ENCODE results near the gene PKHD1.
"Not testable (repeated sequence)": the region's sequence is repeated elsewhere in the genome, so short reads cannot be mapped to it uniquely, and the experiment has no call there.

The PKHD1 gene

GRCh38 chr6:51934098-51934497 lies 153.3 kb downstream of the PKHD1 start:
- no peaks in the 10 kb centered on the region for H3K36me3 Mint-ChIP-seq
- H3K9me3 Mint-ChIP-seq, result no peaks in the 10 kb centered on the region
- no peak overlapping the region for H3K4me3 Mint-ChIP-seq
- no peak overlapping the region for H3K27ac Mint-ChIP-seq
- ATAC-seq (ENCODE audit: low read depth) (no peak), DNase-seq (ENCODE audit: low spot score in 2 of 2) (no peak)
- H3K27me3 Mint-ChIP-seq, result peaks cover 2% of the 10 kb centered on the region
- H3K4me1 Mint-ChIP-seq, result no peaks in the 10 kb centered on the region

GRCh38 chr6:51932956-51933355 lies 154.5 kb downstream of the PKHD1 start:
- no peaks in the 10 kb centered on the region for H3K9me3 Mint-ChIP-seq
- DNase-seq (ENCODE audit: low spot score in 2 of 2) (no peak), ATAC-seq (ENCODE audit: low read depth) (no peak)
- peaks cover under 1% of the 10 kb centered on the region for H3K4me1 Mint-ChIP-seq
- no peak overlapping the region for H3K27ac Mint-ChIP-seq
- H3K36me3 Mint-ChIP-seq, result no peaks in the 10 kb centered on the region
- peaks cover 2% of the 10 kb centered on the region for H3K27me3 Mint-ChIP-seq
- no peak overlapping the region for H3K4me3 Mint-ChIP-seq

GRCh38 chr6:51930602-51931001 lies 156.8 kb downstream of the PKHD1 start:
- Mint-ChIP-seq H3K4me1 (peaks cover 3% of the 10 kb centered on the region), H3K27ac (no peak overlapping the region), H3K4me3 (no peak overlapping the region), H3K36me3 (no peaks in the 10 kb centered on the region), H3K9me3 (no peaks in the 10 kb centered on the region), H3K27me3 (peaks cover 2% of the 10 kb centered on the region)
- ATAC-seq (ENCODE audit: low read depth) (no peak), DNase-seq (ENCODE audit: low spot score in 2 of 2) (no peak)

GRCh38 chr6:51929934-51930574 lies 157.4 kb downstream of the PKHD1 start:
- Mint-ChIP-seq H3K27ac (no peak overlapping the region), H3K36me3 (no peaks in the 10 kb centered on the region), H3K4me1 (peaks cover 3% of the 10 kb centered on the region), H3K4me3 (no peak overlapping the region), H3K27me3 (peaks cover 2% of the 10 kb centered on the region), H3K9me3 (no peaks in the 10 kb centered on the region)
- no peak for ATAC-seq (ENCODE audit: low read depth)
- DNase-seq (ENCODE audit: low spot score in 2 of 2), result no peak

GRCh38 chr6:51928320-51928719 lies 159.1 kb downstream of the PKHD1 start:
- Mint-ChIP-seq H3K36me3 (no peaks in the 10 kb centered on the region), H3K27ac (no peak overlapping the region), H3K27me3 (peaks cover 2% of the 10 kb centered on the region), H3K4me1 (peaks cover 3% of the 10 kb centered on the region), H3K4me3 (no peak overlapping the region), H3K9me3 (no peaks in the 10 kb centered on the region)
- ATAC-seq (ENCODE audit: low read depth), result no peak
- DNase-seq (ENCODE audit: low spot score in 2 of 2), result no peak

- no peak overlapping the region for H3K4me3 Mint-ChIP-seq
- DNase-seq (ENCODE audit: low spot score in 2 of 2), result no peak
- no peak for ATAC-seq (ENCODE audit: low read depth)
- peaks cover 3% of the 10 kb centered on the region for H3K4me1 Mint-ChIP-seq
- H3K36me3 Mint-ChIP-seq, result no peaks in the 10 kb centered on the region
- peaks cover 2% of the 10 kb centered on the region for H3K27me3 Mint-ChIP-seq
- no peak overlapping the region for H3K27ac Mint-ChIP-seq
- no peaks in the 10 kb centered on the region for H3K9me3 Mint-ChIP-seq
These were observed 160.0 kb downstream of the PKHD1 start for GRCh38 chr6:51927450-51927849.

- Mint-ChIP-seq H3K27ac (no peak overlapping the region), H3K4me1 (peaks cover 3% of the 10 kb centered on the region), H3K36me3 (no peaks in the 10 kb centered on the region), H3K9me3 (no peaks in the 10 kb centered on the region), H3K27me3 (no peaks in the 10 kb centered on the region), H3K4me3 (no peak overlapping the region)
- no peak for DNase-seq (ENCODE audit: low spot score in 2 of 2)
- ATAC-seq (ENCODE audit: low read depth), result no peak
These were observed 161.3 kb downstream of the PKHD1 start for GRCh38 chr6:51926125-51926524.

GRCh38 chr6:51922479-51922878 lies 164.9 kb downstream of the PKHD1 start:
- ATAC-seq (ENCODE audit: low read depth), result not testable (repeated sequence)

GRCh38 chr6:51918347-51918746 lies 169.1 kb downstream of the PKHD1 start:
- H3K27me3 Mint-ChIP-seq; H3K9me3 Mint-ChIP-seq; H3K27ac Mint-ChIP-seq; H3K4me1 Mint-ChIP-seq; H3K4me3 Mint-ChIP-seq; ATAC-seq (ENCODE audit: low read depth); H3K36me3 Mint-ChIP-seq; DNase-seq (ENCODE audit: low spot score in 2 of 2): not testable (repeated sequence)

More at GRCh38 chr6:51922479-51922878, 164.9 kb downstream of the PKHD1 start:
- not testable (repeated sequence) for H3K4me3 Mint-ChIP-seq; DNase-seq (ENCODE audit: low spot score in 2 of 2); H3K36me3 Mint-ChIP-seq; H3K4me1 Mint-ChIP-seq; H3K27me3 Mint-ChIP-seq; H3K27ac Mint-ChIP-seq; H3K9me3 Mint-ChIP-seq

- Mint-ChIP-seq H3K27ac (no peak overlapping the region), H3K4me1 (peaks cover 6% of the 10 kb centered on the region), H3K27me3 (peaks cover 1% of the 10 kb centered on the region), H3K9me3 (peaks cover 3% of the 10 kb centered on the region), H3K36me3 (no peaks in the 10 kb centered on the region), H3K4me3 (no peak overlapping the region)
- ATAC-seq (ENCODE audit: low read depth) (no peak), DNase-seq (ENCODE audit: low spot score in 2 of 2) (no peak)
These were observed 172.3 kb downstream of the PKHD1 start for GRCh38 chr6:51915098-51915497.

GRCh38 chr6:51913265-51913664 lies 174.1 kb downstream of the PKHD1 start:
- Mint-ChIP-seq H3K4me1 (peaks cover 6% of the 10 kb centered on the region), H3K4me3 (no peak overlapping the region), H3K9me3 (peaks cover under 1% of the 10 kb centered on the region), H3K27ac (no peak overlapping the region), H3K36me3 (no peaks in the 10 kb centered on the region), H3K27me3 (peaks cover 1% of the 10 kb centered on the region)
- no peak for DNase-seq (ENCODE audit: low spot score in 2 of 2)
- peak; percentile 73 for ATAC-seq (ENCODE audit: low read depth)

GRCh38 chr6:51910851-51911250 lies 176.6 kb downstream of the PKHD1 start:
- H3K4me3 Mint-ChIP-seq, result no peak overlapping the region
- H3K36me3 Mint-ChIP-seq, result no peaks in the 10 kb centered on the region
- ATAC-seq (ENCODE audit: low read depth) (no peak), DNase-seq (ENCODE audit: low spot score in 2 of 2) (no peak)
- peaks cover 6% of the 10 kb centered on the region for H3K4me1 Mint-ChIP-seq
- H3K27me3 Mint-ChIP-seq, result peaks cover 1% of the 10 kb centered on the region
- no peak overlapping the region for H3K27ac Mint-ChIP-seq
- no peaks in the 10 kb centered on the region for H3K9me3 Mint-ChIP-seq

- ATAC-seq (ENCODE audit: low read depth) (no peak), DNase-seq (ENCODE audit: low spot score in 2 of 2) (no peak)
- Mint-ChIP-seq H3K4me1 (peaks cover 3% of the 10 kb centered on the region), H3K9me3 (no peaks in the 10 kb centered on the region), H3K27me3 (no peaks in the 10 kb centered on the region), H3K4me3 (no peak overlapping the region), H3K27ac (no peak overlapping the region), H3K36me3 (no peaks in the 10 kb centered on the region)
These were observed 179.2 kb downstream of the PKHD1 start for GRCh38 chr6:51908243-51908642.

GRCh38 chr6:51901766-51902764 lies 185.3 kb downstream of the PKHD1 start:
- H3K27ac Mint-ChIP-seq, result no peak overlapping the region

More at GRCh38 chr6:51901766-51902764, 185.3 kb downstream of the PKHD1 start:
- Mint-ChIP-seq H3K27me3 (no peaks in the 10 kb centered on the region), H3K36me3 (no peaks in the 10 kb centered on the region), H3K4me3 (no peak overlapping the region), H3K9me3 (no peaks in the 10 kb centered on the region), H3K4me1 (no peaks in the 10 kb centered on the region)
- DNase-seq (ENCODE audit: low spot score in 2 of 2) (no peak), ATAC-seq (ENCODE audit: low read depth) (no peak)

Data from memory B cell (primary cell).